NT2/D1 (cell line): ENCODE data around the gene PTPRN.

ENCODE experiments used
- SUZ12 ChIP-seq: IDR thresholded peaks from 2 replicates; pipeline ENCODE4 v1.6.1; 2011; ENCODE audit not compliant: insufficient read length, insufficient read depth; ENCODE audit errors: extremely low read depth
- YY1 ChIP-seq: IDR thresholded peaks from 2 replicates; pipeline ENCODE4 v1.6.1; 2011; ENCODE audit not compliant: insufficient read length, insufficient read depth
- ZNF274 ChIP-seq: IDR thresholded peaks from 2 replicates; pipeline ENCODE4 v1.6.1; 2011; ENCODE audit warnings: mild to moderate bottlenecking, low read depth, low read length

GRCh38 chr2:219306047-219306446 lies 3.2 kb downstream of the PTPRN start:
- TF ChIP-seq ZNF274, result no peak
- TF ChIP-seq YY1, result no peak
- no peak for TF ChIP-seq SUZ12
